Measurements from ENCODE around the gene NME9.

NME9 gene

DNA sequence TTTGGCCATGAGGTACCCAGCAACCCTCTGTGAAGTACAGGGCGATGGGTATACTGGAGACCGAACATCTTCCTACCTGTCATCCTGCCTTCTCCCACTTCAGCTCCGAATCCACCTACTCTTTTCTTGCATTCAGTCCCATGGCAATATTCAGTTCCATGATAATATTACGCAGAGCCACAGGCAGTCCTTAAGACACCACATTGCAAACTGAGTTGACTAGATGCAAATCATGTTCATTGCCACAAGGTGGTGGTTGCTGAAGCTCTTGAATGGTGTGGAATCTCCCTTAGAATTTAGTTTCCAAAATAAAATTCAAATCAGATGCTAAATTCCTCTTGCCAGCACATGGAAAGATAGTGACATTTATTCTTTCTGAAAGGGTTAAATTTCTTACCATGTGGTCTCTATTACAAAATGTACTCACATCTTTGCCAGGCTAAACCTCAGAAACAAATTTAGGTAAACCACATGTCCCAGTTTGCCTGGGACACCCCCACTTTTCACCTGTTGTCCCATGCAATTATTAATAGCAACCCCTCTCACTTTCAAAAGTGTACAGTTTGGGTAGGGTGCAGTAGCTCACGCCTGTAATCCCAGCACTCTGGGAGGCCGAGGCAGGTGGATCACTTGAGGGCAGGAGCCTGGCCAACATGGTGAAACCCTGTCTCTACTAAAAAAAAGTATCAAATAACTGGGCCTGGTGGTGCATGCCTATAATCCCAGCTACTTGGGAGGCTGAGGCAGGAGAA lies 1.7 kb upstream of the NME9 start:
- DNase-seq: no peak

DNA sequence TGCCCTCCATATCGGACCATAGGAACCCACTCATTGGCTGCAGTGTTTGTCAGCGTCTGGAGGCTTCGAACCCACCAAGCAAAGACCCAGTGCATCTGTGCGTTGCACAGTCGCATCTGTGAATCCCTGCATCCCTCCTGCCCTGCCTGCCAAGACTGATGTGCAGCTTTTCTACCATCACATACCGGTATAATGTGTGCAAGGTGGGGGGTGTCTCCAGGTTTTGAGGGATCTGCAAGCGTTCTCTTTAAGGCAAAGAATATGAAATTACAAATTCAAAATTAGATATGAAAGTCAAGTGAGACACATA lies 288 bp upstream of the NME9 start:
- DNase-seq: no peak

DNA sequence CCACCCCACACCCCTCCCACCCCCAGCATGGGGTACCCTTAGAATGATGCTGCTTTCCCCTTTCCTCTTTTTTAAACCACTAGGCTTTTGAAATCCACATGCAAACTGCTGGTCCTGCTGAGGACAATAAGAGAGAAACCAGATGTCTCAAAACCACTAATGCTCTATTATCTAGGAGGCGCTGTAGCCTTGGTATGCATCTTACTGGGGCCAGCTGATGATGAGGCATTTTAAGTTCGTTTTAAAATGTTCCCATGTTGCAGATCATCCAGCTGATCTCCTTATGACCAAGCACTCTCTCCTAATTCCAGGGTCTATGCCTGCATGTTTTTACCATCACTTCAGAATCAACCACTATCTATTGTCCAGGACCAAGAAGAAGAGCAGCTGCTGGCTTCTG lies 1.3 kb downstream of the NME9 start:
- no peak for DNase-seq

DNA sequence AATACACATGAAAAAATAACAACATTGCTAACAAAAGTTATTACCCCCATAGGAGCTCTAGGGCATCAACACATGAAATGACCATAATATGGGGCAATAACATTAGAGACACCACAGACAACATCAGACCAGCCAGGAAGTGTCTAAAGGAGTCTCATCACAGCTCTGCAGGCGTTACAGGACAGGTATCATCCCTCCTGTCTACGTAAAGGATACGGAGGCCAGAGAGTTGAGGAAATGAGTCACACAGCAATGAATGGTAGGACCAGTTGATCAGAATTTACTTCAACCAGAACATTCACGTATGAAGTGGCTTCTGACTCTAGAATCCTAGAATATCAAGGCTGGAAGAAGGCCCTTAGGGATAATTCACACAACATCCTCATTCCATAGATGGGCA lies 1.8 kb downstream of the NME9 start:
- no peak for DNase-seq

DNA sequence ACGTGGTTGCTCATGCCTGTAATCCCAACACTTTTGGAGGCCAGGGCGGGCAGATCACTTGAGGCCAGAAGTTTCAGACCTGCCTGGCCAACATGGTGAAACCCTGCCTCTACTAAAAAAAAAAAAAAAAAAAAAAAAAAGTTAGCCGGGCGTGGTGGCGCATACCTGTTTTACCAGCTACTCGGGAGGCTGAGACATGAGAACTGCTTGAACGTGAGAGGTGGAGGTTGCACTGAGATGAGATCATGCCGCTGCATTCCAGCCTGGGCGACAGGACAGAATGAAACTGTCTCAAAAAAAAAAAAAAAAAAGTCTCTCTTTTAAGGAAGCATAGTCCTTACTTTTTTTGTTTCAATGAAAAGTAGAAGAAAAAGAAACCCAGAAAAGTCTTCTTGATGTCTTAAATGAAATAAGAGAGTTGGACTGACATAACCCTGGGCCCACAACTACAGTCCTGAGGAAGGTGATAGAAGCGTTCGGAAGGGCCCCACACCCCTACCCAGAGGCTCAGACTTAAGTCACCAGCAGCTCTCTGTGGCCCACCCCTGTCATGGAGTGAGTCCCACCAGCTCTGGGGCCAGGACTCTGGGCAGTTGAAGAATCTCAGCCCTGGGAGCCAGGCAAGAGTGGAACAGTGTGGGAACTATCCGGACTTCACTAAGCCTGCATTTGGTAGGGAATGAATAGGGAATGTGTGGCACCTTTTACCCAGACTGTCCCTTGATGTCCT lies 2.6 kb downstream of the NME9 start:
- DNase-seq: no peak

DNA sequence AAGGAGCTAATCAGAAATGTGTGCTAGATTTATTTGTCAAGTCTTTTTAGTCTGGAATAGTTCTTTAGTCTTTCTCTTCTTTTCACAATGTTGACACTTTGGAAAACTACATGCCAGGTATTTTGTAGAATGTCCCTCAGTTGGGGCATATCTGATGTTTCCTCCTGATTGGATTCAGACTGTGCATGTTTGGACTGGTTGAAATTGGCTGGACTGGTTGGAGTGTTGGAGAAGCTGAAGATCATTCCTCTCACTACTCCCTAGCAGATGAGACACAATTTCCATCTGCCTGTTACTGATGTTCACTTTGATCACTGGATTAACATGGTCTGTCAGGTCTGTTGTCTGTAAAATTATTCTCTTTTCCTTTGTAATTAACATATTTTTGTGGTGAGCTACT lies 3.7 kb downstream of the NME9 start:
- no peak for DNase-seq

DNA sequence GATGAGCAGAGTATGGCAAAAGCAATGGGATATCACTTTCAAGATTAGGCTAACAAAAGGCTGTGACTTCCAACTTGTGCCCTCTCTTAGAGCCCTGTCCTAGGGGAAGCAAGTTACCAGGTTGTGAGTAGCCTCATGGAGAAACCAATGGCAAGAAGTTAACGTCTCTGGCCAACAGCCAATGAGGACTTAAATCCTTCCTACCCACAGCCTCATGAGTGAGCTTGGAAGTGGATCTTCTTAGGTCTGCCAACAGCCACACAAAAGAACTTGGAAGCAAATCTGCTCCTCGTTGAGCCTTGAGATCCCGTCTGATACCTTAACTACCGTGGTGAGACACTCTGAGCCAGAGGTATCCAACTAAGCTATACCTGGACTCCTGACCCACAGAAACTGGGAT lies 5.7 kb downstream of the NME9 start:
- no peak for DNase-seq

DNA sequence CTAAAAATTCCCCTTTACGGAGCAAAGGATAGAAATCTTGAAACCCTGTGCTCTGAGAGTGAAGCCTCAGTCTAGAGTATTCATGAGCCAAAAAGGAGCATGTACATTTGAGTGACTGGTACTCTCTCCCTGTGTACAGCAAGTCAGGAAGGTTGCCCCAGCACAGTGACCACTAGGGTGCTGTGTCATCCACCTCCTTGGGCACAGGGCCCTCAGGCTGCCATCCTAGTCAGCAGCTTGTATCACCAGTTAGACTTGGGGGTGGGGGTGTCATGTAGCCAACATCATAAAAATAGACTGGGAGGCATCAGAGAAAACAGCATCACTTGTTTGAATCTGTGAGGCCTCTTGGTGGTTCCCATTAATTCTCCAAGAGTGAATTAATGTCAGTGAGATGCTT lies 12.0 kb downstream of the NME9 start:
- no peak for DNase-seq

DNA sequence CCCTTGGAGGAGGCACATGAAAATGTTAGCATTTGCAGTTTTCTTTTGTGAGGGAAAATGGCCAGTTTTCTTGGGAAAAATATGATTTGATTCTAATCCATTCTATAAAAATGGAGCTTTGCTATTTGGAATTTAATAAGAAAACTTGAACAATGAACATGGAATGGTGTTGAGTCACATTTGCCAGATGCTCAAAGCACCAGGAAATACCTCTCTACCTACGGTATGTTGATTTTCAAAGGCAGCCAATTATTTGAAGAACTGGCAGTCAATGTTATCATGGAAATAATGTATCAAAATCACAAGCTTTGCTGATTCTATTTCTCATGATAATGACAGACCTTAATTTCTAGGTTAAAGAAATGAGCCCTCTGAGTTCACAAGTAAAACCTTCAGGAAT lies 14.9 kb downstream of the NME9 start:
- no peak for DNase-seq

DNA sequence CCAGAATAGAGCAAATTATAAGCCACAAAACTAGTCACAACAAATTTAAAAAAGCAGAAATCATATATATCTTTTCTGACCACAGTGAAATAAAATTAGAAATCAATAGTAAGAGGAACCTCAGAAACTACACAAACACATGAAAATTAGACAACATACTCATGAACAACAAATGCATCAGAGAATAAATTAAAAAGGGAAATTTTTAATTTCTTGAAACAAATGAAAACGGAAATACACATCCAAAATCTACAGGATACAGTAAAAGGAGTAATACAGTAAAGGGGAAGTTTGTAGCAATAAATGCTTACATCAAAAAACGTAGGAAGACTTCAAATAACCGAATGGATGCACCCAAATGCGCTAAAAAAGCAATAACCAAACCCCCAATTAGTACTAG lies 19.2 kb downstream of the NME9 start:
- no peak for DNase-seq

DNA sequence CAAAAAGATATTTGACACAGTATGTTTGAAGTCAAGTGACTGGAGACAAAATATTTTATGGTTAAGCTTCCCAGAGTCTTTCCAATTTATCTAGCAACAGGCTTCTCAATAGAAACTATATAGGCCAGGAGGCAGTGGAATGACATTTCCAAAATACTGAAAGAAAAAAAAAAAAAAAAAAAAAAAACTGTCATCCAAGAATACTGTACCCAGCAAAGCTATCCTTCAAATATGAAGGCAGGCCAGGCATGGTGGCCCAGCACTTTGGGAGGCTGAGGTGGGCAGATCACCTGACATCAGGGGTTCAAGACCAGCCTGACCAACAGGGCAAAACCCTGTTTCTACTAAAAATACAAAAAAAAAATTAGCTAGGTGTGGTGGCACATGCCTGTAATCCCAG lies 20.9 kb downstream of the NME9 start:
- DNase-seq: no peak

DNA sequence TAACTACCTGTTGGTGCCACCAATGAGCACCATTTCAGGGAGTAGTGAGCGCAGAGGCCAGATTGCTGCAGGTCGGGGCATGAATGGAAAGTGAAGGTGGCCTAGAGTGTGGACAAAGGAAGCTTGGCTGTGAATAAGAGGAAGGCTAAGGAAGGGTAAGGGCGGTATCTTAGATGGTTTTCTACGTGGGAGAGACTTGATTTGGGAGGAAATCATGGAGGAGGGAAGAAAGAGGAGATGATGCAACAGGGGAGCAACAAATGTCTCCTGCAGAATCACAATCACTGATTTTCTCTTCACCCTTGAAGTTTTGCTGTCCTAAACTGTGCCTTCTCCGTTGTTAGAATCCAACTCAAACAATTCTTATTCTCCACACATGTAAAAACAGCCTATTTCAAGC lies 21.8 kb downstream of the NME9 start:
- no peak for DNase-seq

DNA sequence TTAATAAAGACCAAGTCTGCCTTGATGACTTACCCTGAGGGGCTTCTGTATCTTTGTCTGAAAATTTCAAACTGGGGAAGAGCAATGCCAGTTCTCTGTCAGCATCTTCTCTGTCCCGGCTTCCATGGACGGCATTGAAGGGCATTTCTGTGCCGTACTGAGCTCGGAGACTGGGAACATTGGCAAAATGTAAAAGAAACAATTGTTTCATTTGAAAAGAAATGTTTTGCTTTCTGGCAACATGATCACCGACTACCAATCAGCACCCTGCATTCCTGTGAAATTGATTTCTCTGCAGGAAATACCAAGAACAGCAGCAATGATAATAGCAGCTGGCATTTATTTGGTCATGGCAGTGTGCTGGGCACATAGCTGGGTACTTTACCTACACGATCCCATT lies 26.2 kb downstream of the NME9 start:
- DNase-seq: no peak

DNA sequence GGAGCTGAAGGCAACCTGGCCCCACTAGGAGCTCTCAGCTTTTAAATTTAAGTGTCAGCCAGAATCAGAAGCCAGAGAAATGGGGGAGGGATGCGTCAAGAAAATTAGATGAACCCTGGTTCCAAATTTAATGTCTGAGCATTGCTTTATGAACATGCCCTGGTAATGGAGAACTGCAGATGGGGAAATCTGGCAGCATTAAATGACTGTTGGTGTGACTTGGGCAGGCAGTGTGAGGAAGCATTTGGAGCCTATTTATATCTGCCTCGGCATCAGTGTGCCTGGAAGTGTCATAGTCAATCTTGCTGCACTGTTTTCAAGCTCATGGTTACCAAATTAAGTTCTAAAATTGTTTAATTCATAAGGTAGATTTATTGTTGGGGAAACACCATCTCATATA lies 29.0 kb downstream of the NME9 start:
- DNase-seq: no peak

DNA sequence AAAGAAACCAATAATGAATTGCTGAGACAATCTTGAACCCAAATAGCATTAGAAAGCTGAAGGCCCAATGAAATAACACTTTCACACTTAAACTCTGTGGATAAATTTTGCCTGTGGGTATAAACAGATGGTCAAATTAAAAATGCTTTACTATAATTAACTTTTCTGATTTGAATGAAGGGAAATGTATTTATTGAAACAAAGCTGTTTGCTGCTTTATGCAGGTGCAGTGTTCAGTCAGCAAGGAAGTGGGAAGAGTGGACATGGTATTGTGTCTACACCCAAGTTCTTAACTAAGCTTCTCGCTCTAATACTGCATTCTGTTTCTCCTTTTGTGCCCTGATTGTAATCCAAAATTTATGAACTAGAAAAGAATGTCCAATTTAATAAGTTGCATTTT lies 31.8 kb downstream of the NME9 start:
- DNase-seq: no peak

DNA sequence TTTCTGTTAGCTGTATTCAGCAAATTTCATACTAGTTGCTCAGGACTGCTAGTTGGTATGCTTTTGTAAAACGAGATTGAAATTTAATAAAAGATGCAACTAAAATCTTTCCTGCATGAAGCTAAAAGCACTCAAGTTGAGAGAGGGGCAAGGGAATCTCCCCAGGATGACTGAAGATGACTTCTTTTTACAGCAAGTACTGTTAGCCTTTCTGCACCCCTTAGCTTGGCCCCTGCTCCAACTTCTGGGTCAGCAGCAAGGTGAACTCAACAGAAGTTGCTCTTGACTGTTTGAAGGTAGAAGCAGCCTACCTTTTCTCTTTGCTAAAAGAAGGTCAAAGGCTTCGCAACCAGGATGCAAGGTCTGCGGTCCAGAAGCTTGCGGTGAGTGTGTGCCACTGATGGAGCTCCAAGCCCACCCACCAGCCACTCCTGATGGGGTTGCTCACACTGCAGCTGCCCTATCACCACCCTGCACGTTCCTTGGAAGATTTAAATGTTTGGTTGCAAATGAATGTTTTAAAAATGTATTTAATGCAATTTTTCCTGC lies 32.5 kb downstream of the NME9 start:
- no peak for DNase-seq

DNA sequence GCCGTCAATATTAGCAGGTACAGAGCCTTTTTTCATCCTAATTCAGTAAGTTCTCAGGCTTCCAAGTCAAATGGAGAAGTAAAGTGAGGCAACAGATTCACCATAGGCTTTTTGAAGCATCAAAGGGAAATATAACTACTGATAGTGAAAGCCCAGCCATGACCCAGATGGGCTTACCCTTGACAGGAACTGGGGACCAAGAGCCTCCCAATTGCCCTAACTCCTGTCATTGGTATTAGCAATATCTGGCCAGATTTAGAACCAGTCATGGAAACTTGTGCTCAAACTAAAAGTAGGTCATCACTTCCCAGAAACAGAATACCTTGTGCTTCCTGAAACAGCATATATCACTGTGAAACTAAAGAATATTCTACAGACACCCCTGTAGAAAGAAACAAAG lies 33.0 kb downstream of the NME9 start:
- no peak for DNase-seq

DNA sequence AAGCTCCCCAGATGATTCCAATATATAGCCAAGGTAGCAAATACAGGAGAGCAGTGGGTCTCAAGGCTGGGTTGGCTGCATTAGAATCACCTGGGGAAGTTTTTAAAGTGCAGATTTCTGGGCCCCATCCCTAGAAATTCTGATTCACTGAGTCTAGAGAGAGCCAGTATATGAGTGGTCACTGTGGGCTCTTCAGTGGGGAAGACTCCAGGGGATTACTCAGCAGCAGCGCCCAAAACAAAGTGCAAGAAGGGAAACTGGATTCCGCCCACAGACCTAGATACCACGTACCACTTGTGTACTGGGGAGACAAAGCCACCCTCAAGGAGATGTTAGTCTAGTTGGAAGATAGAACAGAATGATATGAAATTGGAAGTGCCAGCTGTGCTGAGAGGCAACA lies 40.0 kb downstream of the NME9 start:
- no peak for DNase-seq

DNA sequence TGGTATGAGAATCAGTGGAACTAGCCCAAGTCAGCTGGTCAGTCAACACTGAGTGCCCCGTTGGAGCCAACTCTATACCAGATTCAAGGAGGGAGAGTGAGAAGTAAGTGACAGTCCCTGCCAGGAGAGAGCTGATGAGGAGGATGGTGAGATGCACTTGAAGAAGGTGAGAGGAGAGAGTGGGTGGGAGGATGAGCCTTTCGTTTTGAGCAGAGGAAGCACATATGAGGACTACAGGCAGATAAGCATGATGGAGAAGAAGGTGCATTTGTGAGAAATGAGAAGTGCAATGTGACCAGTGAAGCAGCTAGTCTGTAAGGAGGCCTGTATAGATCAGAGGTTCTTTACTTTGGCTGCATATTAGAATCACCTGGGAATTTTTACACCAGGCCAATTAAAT lies 40.4 kb downstream of the NME9 start:
- DNase-seq: no peak

DNA sequence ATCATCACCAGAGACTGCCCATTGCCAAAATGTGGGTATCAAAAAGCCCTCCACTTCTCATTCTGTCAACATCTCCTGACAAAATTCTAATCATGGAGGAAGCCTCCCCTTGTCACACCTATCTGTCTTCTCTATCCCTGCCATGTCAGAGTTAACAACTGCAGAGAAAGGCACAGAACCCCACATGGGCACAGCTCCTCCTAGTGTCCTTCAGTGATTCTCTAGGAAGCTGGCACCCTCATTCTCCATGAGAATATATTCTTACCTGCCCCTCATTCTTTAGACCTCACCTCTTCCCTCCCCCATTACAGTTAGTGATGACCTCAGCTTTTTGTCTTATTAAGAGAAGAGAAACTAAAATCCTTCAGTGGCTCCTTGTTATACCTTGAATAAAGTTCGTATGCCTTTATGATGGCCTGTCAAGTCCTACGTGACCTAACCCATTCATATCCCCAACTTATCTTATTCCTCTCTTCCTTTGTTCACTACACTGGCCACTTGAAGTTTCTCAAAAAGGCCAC lies 44.6 kb downstream of the NME9 start:
- DNase-seq: no peak

DNA sequence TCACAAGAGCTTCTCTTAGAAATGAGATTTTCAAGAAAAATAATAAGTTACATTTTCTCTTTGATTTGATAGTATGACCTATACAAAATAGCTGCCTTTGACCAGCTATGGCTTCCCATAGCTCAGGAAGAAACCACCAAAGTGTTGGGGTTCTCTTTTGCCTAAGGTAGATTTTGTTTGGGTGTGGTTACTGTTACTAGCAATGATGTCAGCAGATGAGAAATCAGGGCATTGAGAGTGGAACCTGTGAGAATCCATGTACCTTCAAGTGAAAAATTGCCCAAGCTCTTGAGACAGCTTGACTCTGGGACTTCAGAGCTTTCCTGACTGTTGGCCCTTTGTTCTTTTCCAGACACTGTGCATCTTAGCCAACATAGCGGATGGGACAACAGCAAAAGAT lies 45.6 kb downstream of the NME9 start:
- DNase-seq: no peak

DNA sequence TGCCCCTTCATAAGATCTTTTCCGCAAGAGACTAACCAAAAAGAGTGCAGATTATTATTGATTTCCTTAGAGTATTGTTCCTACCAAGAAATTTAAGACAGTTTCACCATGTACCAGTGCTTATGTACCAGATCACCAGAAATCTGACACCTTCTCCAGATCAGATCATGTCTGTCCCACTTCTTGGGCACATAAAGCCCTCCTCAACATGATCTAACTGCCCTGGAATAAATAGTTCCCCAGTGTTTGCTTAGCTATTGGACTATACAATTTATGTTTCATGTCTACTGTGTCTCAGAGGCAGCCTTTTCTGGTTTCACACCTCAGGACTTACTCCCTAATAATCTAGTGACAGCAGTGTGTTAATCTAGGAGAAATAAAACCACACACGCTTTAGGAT lies 46.8 kb downstream of the NME9 start:
- no peak for DNase-seq

DNA sequence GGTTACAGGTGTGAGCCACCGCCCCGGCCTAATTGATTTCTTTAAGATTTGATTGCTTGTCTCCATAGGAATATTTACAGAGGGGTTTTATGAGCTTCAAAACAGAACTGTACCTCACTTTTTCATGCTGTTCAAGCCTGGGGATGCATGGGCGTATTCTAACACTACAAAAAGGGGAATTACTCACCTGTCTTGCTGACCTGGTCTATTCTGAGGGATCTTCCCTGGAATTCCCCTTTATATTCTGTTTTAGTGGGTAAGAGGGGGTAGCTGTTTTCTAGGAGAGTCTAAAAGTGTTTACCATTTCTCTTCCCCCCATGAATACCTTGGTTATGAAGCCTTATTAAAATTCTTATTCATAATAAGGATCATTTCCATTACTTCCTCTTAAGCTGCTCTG lies 48.1 kb downstream of the NME9 start:
- DNase-seq: no peak

DNA sequence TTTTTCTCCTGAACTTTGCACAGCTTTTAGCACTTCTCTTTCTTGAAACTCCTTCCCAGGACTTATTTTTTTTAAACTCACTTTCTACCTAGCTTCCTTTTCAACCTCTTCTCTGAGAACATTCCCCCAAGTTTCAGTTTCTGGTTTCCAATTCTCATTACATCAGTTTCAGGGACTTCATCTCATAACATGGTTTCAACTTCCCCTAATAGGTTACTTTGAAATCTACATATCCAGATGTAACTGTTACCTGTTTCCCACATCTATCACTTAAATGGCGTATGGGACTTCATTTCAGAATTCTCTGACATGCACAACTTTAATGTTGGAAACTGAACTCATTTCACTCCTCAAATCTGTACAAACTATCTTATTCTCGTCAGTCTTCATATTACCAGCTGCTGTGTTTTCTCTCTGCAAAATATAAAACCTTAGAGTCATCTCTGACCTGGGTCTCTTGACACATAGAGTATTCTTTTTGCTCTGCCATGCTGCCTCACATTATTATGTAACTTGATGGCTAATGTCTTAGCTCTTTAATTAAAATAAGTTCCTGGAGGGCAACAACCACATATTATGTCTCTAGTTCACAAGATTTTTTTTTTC lies 58.4 kb downstream of the NME9 start:
- DNase-seq: no peak
